Thymus (tissue), 11 donors: ENCODE measurements around the gene SRRM4. TPM values are rescaled to one million over a fixed set of nuclear protein-coding genes. Genes with fewer than 3 reads are reported as not detected.

ENCODE experiments used
- DNase-seq, 9 donors: peaks; one replicate each; pipeline ENCODE4 v3.0.0-alpha.2; 2013; ENCODE audit warnings: low spot score in 9 of 9, low read depth in 6 of 9, missing footprints in 1 of 9
- H3K27ac ChIP-seq, 2 donors: one replicate each; pipeline ENCODE4 v1.5.1; 2013; ENCODE audit warnings: control low read depth in 1 of 2, low read depth in 1 of 2, low read length in 1 of 2, mild to moderate bottlenecking in 1 of 2, moderate library complexity in 1 of 2
- H3K27me3 ChIP-seq, 2 donors: one replicate each; pipeline ENCODE4 v1.5.1; 2013; ENCODE audit warnings: low read length in 1 of 2; ENCODE audit not compliant: control insufficient read depth in 2 of 2, insufficient read depth in 1 of 2
- H3K36me3 ChIP-seq, 2 donors: one replicate each; pipeline ENCODE4 v1.5.1; 2013; ENCODE audit warnings: low read length in 1 of 2, mild to moderate bottlenecking in 1 of 2, moderate library complexity in 1 of 2; ENCODE audit not compliant: control insufficient read depth in 2 of 2, insufficient read depth in 2 of 2
- H3K4me1 ChIP-seq, 2 donors: one replicate each; pipeline ENCODE4 v1.5.1; 2013; ENCODE audit warnings: low read length in 2 of 2; ENCODE audit not compliant: control insufficient read depth in 2 of 2, insufficient read depth in 2 of 2
- H3K4me3 ChIP-seq, 2 donors: one replicate each; pipeline ENCODE4 v1.5.1; 2013; ENCODE audit warnings: low read length in 2 of 2, control low read depth in 1 of 2, mild to moderate bottlenecking in 1 of 2
- H3K9me3 ChIP-seq, 2 donors: one replicate each; pipeline ENCODE4 v1.5.1; 2013; ENCODE audit warnings: low read length in 1 of 2, mild to moderate bottlenecking in 1 of 2; ENCODE audit not compliant: control insufficient read depth in 2 of 2, insufficient read depth in 1 of 2
- WGBS: extraction: QIAGEN DNeasy Blood & Tissue Kit; methylation state at CpG from one replicate; pipeline ENCODE4 v1.1.7; 2013; 5-methylcytosine and 5-hydroxymethylcytosine counted together
- polyA plus RNA-seq: library from polyadenylated mRNA; stranded (reverse); fragments of 200-250 nt; gene quantifications from one replicate; pipeline ENCODE4 v1.2.3, GENCODE V29; 2013
- total RNA-seq: library from RNA; stranded (reverse); fragments of 120-200 nt; gene quantifications from one replicate; pipeline ENCODE4 v1.2.4, GENCODE V29; 2013
- donor health status: healthy.

Gene SRRM4
- total and polyA plus RNA-seq, 2 donors = under 0.01 to 0.05 TPM

- no peak overlapping the region for H3K27ac ChIP-seq
- no peaks in the 10 kb centered on the region for H3K4me1 ChIP-seq
- WGBS = 86% methylated on average over 7 of the region's 7 CpGs
- H3K9me3 ChIP-seq = no peaks in the 10 kb centered on the region
- no peak overlapping the region for H3K4me3 ChIP-seq
- no peaks in the 10 kb centered on the region for H3K27me3 ChIP-seq
- H3K36me3 ChIP-seq = no peaks in the 10 kb centered on the region
- DNase-seq = no peak
Measured at GRCh38 chr12:119204671-119205285, 223.4 kb downstream of the SRRM4 start.

- no peaks in the 10 kb centered on the region for H3K4me1 ChIP-seq
- no peaks in the 10 kb centered on the region for H3K27me3 ChIP-seq
- no peak overlapping the region for H3K27ac ChIP-seq
- WGBS = 86% methylated on average over 8 of the region's 8 CpGs
- no peaks in the 10 kb centered on the region for H3K36me3 ChIP-seq
- no peak for DNase-seq
- no peak overlapping the region for H3K4me3 ChIP-seq
- H3K9me3 ChIP-seq = no peaks in the 10 kb centered on the region
Measured at GRCh38 chr12:119206348-119207062, 225.2 kb downstream of the SRRM4 start.

- Histone ChIP-seq H3K27me3 (no peaks in the 10 kb centered on the region), H3K9me3 (no peaks in the 10 kb centered on the region), H3K27ac (no peak overlapping the region), H3K4me1 (no peaks in the 10 kb centered on the region), H3K4me3 (no peak overlapping the region), H3K36me3 (no peaks in the 10 kb centered on the region)
- 97% methylated on average over 2 of the region's 2 CpGs for WGBS
- no peak for DNase-seq
Measured at GRCh38 chr12:119207063-119207560, 225.8 kb downstream of the SRRM4 start.

- 64% methylated on average over 6 of the region's 6 CpGs for whole genome bisulfite sequencing
- no peak for DNase-seq
- Histone ChIP-seq H3K9me3 (no peaks in the 10 kb centered on the region), H3K4me1 (no peaks in the 10 kb centered on the region), H3K4me3 (no peak overlapping the region), H3K36me3 (no peaks in the 10 kb centered on the region), H3K27me3 (no peaks in the 10 kb centered on the region), H3K27ac (no peak overlapping the region)
Measured at GRCh38 chr12:119208626-119209061, 227.3 kb downstream of the SRRM4 start.

- H3K36me3 ChIP-seq = no peaks in the 10 kb centered on the region
- DNase-seq = no peak
- no peaks in the 10 kb centered on the region for H3K9me3 ChIP-seq
- 78% methylated on average over 13 of the region's 13 CpGs for WGBS
- H3K4me3 ChIP-seq = no peak overlapping the region
- H3K4me1 ChIP-seq = no peaks in the 10 kb centered on the region
- no peaks in the 10 kb centered on the region for H3K27me3 ChIP-seq
- H3K27ac ChIP-seq = no peak overlapping the region
Measured at GRCh38 chr12:119211884-119212283, 230.5 kb downstream of the SRRM4 start.

Other genes starting within 250 kb of the SRRM4 start
- 27.7 TPM for gene HSPB8, start 197.4 kb downstream of the SRRM4 start, total RNA-seq
- gene HSPB8, start 197.4 kb downstream of the SRRM4 start, polyA plus RNA-seq = 64.0 TPM